GM12874 (cell line): ENCODE results near the gene TMEM236.

Experiments used
- TF ChIP-seq, protein P1 (sequence below): IDR thresholded peaks from 2 replicates; pipeline ENCODE4 v1.5.1; 2011; ENCODE audit warnings: low read depth, mild to moderate bottlenecking, control low read depth, low read length, moderate library complexity; ENCODE audit not compliant: insufficient read depth

The TMEM236 gene

DNA sequence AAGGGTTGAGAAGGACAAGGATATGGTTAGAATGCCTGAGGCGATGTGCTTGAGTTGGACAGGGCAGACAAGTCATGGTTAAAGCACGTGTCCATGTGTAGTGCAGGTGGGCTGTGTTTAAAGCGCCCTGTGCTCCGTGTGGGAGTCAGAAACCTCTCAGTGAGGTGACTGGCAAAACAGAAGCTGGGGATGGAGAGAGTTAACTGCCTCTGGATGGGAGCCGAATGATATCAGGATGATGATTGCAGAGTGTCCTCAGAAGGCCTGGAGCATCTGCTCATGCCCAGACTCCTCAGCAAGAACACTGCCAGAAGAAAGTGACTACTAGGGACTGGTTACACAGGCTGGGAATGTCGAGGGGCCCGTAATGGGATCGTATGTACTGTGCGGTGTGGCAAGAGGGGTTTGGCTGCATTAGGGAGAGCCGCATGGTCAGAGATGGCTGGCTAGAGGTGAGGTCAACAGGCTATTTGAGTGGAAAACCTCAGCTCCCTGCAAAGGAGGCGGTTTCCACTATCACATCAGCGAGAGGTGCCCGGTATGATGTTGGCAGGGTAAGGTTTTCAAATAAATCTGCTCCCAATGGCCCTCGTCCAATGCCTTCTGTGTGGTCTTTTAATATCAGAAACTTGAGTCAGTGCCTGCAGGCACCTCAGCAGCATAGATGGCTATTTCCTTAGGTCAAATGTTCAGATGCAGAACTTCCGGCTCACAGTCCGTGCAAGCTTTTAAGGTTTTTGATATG lies 31.1 kb downstream of the TMEM236 start:
- TF ChIP-seq, protein P1, sequence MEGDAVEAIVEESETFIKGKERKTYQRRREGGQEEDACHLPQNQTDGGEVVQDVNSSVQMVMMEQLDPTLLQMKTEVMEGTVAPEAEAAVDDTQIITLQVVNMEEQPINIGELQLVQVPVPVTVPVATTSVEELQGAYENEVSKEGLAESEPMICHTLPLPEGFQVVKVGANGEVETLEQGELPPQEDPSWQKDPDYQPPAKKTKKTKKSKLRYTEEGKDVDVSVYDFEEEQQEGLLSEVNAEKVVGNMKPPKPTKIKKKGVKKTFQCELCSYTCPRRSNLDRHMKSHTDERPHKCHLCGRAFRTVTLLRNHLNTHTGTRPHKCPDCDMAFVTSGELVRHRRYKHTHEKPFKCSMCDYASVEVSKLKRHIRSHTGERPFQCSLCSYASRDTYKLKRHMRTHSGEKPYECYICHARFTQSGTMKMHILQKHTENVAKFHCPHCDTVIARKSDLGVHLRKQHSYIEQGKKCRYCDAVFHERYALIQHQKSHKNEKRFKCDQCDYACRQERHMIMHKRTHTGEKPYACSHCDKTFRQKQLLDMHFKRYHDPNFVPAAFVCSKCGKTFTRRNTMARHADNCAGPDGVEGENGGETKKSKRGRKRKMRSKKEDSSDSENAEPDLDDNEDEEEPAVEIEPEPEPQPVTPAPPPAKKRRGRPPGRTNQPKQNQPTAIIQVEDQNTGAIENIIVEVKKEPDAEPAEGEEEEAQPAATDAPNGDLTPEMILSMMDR = no peak

DNA sequence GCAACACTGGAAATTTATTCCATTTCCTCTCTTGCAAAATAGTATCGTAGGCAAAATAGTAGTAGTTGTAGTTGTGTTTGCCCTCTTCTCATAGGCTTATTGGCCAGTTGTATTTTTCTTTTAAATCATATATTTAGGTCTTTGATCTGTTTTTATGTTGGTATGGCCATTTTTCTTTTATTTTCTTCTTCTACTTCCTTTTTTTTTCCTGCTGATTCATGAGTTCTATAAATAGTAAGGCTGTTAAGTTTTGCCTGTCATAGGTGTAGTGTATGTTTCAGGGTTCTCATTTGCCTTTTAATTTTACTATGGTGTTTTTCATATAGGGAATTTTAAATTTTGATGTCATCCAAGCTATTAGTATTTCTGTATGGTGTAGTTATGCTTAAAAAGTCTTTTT lies 31.8 kb downstream of the TMEM236 start:
- TF ChIP-seq, protein P1 = no peak

DNA sequence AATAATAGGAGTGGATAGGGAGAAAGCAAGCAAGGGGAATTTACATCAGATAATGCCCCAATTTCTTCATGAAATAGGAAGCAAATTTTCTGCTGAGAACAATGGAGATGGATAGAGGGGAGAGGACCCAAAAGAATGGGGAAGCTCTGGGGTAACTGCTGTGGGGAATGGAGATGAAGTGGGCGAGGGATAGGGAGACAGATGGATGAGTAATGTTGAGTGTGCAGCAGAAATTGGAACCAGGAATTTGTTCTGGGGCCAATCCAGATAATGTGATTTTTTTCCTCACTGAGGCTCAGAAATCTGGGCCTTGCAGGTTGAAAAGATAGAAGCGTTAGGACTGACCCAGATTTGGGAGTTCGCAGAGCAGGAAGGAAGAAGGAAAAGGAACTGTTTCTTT lies 32.7 kb downstream of the TMEM236 start:
- TF ChIP-seq, protein P1 = no peak

DNA sequence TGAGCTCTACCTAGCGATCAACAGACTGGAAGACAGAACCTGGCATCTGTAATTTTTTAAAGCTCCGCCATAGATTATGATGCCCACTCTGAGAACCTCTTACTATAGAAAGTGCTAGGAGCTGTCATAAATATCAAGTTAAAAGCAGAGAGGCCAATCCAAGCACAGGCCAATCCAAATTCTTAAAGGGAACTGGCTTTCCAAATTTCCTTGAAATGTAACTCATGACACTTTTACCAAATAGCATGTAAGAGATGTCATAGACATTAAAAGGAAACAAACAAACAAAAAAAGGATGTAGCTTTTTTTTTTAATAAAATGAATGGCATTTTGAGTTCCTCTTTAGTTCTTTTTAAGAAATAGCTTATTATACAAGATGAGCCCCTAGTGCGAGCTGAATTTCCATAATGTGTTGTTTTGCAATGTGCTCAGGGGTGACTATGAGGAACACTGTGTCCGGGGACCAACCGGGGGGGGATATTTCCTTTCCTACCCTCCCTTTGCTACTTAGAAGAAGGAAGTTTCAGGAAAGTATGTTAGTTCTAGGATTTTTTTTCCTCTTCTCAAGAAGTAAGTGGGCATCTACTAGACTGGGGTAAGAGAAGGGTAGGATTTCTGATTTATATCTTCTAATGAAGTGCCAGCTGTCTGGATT lies 33.4 kb downstream of the TMEM236 start:
- TF ChIP-seq, protein P1 = no peak

DNA sequence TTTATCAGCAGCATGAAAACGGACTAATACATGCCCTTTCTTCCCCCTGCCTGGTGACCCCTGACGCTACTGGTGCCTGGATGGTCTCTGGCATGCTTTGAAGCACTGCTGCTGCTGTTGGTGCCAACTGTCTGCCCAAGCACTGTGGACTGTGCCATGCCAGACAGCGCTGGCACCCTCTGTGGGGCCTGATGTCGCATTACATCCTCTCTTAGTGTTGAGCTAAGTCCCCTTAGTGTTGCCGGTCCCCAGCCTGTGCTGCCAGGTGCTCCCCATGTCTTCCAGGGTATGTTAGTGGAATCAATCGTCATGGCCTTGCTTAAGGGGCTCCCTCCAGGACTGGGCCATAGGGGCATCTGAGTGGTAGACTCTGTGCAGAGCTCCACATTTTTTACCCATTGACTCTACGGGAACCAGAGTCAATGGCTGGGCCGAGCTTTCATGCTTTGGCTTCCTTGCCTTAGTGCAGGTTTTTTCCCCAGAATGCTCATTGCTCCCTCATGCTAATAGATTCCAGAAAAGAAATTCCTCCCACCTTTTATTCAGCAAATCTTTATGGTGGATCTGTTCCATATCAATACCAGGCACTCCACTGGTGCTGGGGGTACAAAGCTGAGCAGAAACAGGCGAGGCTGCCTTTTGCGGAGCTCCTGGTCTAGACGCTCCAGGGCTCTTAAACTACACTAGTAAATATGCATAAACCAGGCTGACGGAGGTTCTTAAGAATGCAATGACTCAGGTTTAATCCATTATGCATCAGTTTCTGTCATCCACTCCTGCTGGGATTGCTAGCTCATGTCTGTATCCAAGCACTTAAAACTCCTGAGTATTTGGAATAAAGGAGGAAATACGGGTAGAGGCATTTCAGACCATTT lies 35.3 kb downstream of the TMEM236 start:
- TF ChIP-seq, protein P1 = no peak

DNA sequence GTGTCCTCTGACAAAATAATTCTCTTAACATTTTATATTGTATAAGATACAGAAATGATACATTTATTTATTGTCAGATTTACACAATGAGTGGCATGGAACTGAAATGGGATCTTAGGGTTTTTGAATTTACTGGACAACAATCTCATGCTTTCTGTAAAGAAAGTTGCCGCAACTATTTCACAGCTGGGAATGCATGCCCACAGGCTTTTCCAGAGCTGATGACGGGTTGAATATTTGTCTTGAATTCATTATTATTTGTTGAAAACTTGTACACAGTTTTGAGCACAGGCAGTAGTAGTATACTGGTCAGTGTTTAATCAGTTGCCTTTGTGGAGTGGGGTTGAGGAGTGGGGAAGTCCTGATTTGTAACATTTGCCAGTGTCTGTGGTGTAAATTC lies 36.6 kb downstream of the TMEM236 start:
- TF ChIP-seq, protein P1 = no peak

DNA sequence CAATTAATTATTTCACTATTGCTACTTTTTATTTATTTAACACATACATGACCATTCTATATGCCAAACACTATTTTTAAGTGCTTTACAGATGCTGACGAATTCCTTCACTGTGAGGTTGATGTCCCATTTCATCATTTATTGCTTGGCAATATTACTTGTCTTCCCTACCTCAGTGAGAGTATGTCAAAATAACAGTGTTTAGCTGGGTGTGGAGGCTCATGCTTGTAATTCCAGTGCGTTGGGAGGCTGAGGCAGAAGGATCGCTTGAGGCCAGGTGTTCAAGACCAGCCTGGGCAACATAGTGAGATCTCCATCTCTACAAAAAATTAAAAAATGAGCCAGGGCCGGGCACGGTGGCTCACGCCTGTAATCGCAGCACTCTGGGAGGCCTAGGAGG lies 37.4 kb downstream of the TMEM236 start:
- TF ChIP-seq, protein P1 = no peak
